ENCODE measurements around the gene SETD1B. TPM values are rescaled to one million over a fixed set of nuclear protein-coding genes. Genes with fewer than 3 reads are reported as not detected.

Gene SETD1B
- total RNA-seq, 2 experiments from 2014 or later = 32.6 to 34.1 TPM

DNA sequence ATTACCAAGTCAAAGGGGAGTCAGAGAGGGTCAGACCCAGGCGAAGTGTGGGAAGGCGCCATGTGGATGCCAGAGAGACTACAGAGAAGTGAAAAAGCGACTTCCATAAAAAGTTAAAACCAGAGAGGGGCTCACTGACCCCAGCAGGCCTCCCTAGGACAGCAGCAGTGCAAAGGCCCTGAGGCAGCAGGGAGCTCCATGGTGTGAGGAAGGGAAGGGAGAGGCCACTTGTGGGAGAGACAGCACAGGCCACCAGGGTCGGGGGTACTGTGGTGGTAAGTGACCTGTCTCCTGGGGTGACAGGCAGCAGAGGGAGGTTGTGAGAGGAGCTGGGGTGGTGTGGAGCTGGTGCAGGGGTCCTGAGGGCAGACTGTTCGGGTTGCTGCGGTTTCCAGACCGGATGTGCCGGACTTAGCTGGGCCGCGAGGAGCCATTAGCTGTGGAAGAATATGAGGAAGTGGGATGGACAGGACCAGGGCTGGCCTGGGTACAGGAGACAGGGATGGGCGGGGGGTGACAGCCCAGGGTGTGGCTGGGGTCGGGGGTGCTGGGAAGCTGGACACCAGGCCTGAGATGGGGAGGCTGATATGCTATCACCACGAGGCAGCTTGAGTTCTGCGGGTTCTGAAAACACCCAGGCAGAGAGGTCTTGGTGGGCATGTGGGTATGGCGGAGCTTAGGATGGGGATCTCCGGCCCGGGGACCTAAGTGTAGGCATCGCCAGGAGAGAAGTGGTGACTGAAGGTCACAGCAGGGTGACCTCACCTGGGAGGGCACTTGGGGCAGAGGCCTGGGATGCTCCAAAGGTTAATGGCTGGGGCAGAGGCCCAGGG lies 22.7 kb downstream of the SETD1B start:
- DNase-seq = no peak
- ChIA-PET POLR2A (interaction anchor here (0.6 kb wide), 1 partner anchor 612 kb away, joined by 3 read pairs; no protein-coding TSS in a partner anchor), CTCF (interaction anchor here (1.0 to 5.2 kb wide), 8 partner anchors 10 to 62 kb away, joined by 3 to 33 read pairs (median 4); partner anchors contain the start of genes PSMD9 and RHOF)
- H3K36me3 Mint-ChIP-seq (ENCODE audit: low read depth) = peaks cover 44% of the 10 kb centered on the region
- no peaks in the 10 kb centered on the region for H3K27me3 Mint-ChIP-seq
- no peak overlapping the region for H3K4me3 Mint-ChIP-seq
- peak overlapping the region; percentile 46 for H3K27ac Mint-ChIP-seq
- no peaks in the 10 kb centered on the region for H3K4me1 Mint-ChIP-seq
- H3K9me3 Mint-ChIP-seq = no peaks in the 10 kb centered on the region

DNA sequence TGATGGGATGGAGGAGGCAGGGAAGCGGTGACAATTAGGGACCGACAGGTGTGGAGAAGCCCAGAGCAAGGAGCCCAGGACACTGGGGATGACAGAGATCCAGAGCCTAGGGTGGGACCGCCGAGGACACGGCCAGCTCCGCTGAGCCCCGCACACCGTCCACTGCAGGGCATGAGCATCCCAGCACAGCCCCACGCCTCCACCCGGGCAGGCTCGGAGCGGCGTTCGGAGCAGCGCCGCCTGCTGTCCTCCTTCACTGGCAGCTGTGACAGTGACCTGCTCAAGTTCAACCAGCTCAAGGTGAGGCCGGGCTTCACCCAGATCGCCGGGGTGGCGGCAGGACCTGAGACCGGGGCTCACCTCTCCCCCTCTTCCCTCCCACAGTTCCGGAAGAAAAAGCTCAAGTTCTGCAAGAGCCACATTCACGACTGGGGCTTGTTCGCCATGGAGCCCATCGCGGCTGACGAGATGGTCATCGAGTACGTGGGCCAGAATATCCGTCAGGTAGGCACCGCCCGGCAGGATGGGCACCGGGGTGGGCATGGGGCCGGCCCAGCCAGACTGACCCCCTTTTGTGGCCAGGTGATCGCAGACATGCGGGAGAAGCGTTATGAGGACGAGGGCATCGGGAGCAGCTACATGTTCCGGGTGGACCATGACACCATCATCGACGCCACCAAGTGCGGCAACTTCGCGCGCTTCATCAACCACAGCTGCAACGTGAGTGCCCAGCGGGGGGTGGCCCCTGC lies 23.7 kb downstream of the SETD1B start:
- Mint-ChIP-seq H3K9me3 (no peaks in the 10 kb centered on the region), H3K27me3 (no peaks in the 10 kb centered on the region), H3K4me3 (no peak overlapping the region), H3K36me3 (ENCODE audit: low read depth) (peaks cover 44% of the 10 kb centered on the region), H3K27ac (no peak overlapping the region), H3K4me1 (no peaks in the 10 kb centered on the region)
- CTCF ChIA-PET = interaction anchor here (0.9 to 5.2 kb wide), 11 partner anchors 9 to 61 kb away, joined by 3 to 33 read pairs (median 4); partner anchors contain the start of genes PSMD9 and RHOF
- POLR2A ChIA-PET = interaction anchor here (0.5 kb wide), 1 partner anchor 369 kb away, joined by 3 read pairs; no protein-coding TSS in a partner anchor
- no peak for DNase-seq

DNA sequence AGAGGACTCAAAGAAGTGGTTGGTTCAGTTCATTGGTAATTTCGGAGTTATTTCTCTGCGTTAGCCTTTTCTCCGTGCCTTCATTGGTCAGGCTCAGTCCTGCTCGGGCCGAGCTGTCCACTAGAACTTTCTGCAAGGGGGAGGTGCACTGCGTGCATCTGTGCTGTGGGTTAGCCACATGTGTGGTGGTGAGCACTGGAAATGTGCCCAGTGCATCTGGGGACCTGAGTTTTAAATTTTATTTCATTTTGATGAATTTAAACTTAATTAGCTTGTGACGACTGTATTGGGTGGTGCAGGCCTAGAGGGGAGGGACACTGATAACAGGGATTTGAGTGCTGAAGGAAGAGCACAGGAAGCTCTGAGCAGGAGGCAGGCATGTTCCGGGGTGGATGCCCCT lies 24.5 kb downstream of the SETD1B start:
- no peak overlapping the region for H3K27ac Mint-ChIP-seq
- ChIA-PET POLR2A (no interaction called here), CTCF (interaction anchor here (0.9 to 5.2 kb wide), 6 partner anchors 8 to 43 kb away, joined by 3 to 33 read pairs (median 3); partner anchors contain the start of gene RHOF)
- no peaks in the 10 kb centered on the region for H3K27me3 Mint-ChIP-seq
- no peak overlapping the region for H3K4me3 Mint-ChIP-seq
- no peaks in the 10 kb centered on the region for H3K9me3 Mint-ChIP-seq
- DNase-seq = no peak
- no peaks in the 10 kb centered on the region for H3K4me1 Mint-ChIP-seq
- peaks cover 43% of the 10 kb centered on the region for H3K36me3 Mint-ChIP-seq (ENCODE audit: low read depth)

DNA sequence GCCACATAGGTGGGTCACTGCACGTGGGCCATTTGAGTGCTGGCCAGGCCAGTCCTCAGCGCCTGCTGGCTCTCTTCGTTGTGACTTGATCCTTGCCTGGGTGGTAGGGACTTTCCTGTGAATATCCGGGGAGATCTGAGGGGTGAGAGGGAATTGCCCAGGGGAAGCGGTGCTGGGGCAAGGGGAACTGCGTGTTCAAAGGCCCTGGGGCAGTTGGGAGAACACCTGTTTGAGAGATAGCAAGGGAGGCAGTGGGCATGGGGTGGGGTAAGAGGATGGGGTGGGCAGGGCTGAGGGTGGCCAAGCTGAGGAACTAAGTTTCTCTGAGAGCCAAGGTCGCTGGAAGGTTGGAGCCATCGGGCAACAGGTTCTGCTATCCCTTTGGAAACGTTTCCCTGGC lies 25.0 kb downstream of the SETD1B start:
- Mint-ChIP-seq H3K36me3 (ENCODE audit: low read depth) (peaks cover 39% of the 10 kb centered on the region), H3K27me3 (no peaks in the 10 kb centered on the region), H3K4me1 (no peaks in the 10 kb centered on the region), H3K9me3 (no peaks in the 10 kb centered on the region), H3K27ac (no peak overlapping the region), H3K4me3 (no peak overlapping the region)
- POLR2A ChIA-PET = no interaction called here
- CTCF ChIA-PET = interaction anchor here (1.2 to 5.2 kb wide), 4 partner anchors 8 to 34 kb away, joined by 3 to 33 read pairs (median 6); partner anchors contain the start of gene RHOF
- DNase-seq = no peak

DNA sequence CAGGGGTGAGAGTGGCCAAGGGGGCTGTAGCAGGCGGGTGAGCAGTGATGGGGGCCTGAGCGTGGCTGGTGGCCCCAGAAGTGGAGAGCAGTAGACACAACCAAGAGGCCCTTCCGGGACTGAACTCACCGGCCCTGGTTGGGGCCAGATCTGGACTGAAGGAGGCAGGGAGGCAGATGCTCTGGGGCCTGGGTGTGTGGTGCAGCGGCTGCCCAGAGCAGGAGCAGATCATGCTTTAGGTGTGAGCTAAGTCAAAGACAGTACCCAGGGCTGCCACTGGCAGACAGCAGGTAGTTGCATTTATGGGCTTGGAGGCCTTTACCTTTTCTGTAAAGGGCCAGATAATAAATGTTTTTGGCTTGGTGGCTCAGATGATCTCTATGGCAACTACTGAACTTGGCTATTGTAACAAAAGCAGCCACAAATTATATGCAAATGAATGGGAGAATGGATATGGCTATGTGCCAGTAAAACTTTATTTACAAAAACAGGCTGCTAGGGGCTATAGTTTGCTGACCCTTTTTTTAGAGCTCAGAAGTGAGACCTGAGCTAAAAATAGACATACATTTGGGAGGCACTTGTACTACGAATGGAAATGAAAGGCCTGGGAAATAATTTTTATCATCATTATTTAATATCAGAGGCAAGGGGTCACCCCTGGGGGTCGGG lies 25.6 kb downstream of the SETD1B start:
- Mint-ChIP-seq H3K9me3 (no peaks in the 10 kb centered on the region), H3K27me3 (no peaks in the 10 kb centered on the region), H3K4me3 (no peak overlapping the region), H3K27ac (no peak overlapping the region), H3K36me3 (ENCODE audit: low read depth) (peaks cover 34% of the 10 kb centered on the region), H3K4me1 (no peaks in the 10 kb centered on the region)
- no peak for DNase-seq
- ChIA-PET CTCF (interaction anchor here (1.2 to 1.4 kb wide), 2 partner anchors 18 to 23 kb away, joined by 3 to 4 read pairs; no protein-coding TSS in a partner anchor), POLR2A (no interaction called here)

DNA sequence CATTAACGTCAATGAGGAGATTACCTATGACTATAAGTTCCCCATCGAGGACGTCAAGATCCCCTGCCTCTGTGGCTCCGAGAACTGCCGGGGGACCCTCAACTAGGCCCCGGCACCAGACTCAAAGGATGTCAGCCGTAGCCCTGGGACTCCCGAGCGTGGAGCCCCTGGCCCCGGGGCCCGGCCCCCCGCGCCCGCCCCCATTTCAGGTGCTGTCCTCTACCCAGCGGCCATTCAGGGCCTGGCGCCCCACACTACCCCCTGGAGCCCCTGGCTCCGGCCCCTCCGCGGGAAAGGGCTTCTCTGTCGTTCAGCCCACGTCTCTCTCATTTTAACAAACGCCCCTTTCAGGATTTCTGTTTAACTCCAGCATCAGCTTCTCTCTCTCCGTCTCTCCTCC lies 26.3 kb downstream of the SETD1B start:
- H3K36me3 Mint-ChIP-seq (ENCODE audit: low read depth) = peaks cover 33% of the 10 kb centered on the region
- POLR2A ChIA-PET = no interaction called here
- no peak overlapping the region for H3K4me3 Mint-ChIP-seq
- H3K9me3 Mint-ChIP-seq = no peaks in the 10 kb centered on the region
- H3K27me3 Mint-ChIP-seq = no peaks in the 10 kb centered on the region
- DNase-seq = no peak
- no peaks in the 10 kb centered on the region for H3K4me1 Mint-ChIP-seq
- no peak overlapping the region for H3K27ac Mint-ChIP-seq
- CTCF ChIA-PET = interaction anchor here (1.2 to 1.4 kb wide), 2 partner anchors 18 to 24 kb away, joined by 3 to 4 read pairs; no protein-coding TSS in a partner anchor

DNA sequence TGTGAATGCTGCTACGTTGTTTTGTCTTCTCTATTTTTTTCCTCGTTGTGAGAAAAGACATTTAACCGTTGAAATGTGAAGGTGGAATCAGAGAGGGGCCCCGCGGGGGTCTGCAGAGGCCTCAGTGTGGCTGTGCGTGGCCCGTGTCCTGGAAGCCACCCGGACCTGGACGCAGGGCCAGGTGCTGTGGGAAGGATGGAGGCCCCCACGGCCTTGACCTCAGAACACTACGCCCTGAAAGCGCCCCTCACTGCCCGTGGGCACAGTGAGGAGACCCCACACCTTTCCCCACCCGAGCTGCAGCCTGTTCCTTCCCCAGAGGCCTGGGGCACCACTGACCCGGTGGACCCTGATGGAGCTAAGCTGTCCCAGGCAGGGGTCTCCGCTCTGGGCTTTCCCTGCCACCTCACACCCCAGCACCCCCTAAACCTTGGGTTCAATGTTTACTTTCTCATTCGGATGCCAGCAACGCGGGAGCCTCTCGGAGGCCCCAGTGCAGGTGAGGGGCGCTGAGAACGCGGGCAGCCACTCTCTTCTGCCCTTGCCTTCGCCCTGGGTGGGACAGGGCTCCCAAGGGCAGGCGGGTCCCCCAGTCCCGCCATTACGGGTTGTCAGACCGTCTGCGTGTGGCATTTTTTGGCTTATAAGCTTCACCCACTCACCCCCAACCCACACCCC lies 26.9 kb downstream of the SETD1B start:
- no peaks in the 10 kb centered on the region for H3K4me1 Mint-ChIP-seq
- peaks cover 32% of the 10 kb centered on the region for H3K36me3 Mint-ChIP-seq (ENCODE audit: low read depth)
- H3K9me3 Mint-ChIP-seq = no peaks in the 10 kb centered on the region
- ChIA-PET CTCF (interaction anchor here (1.4 kb wide), 1 partner anchor 19 kb away, joined by 4 read pairs; no protein-coding TSS in a partner anchor), POLR2A (no interaction called here)
- H3K27me3 Mint-ChIP-seq = no peaks in the 10 kb centered on the region
- H3K27ac Mint-ChIP-seq = no peak overlapping the region
- no peak overlapping the region for H3K4me3 Mint-ChIP-seq
- DNase-seq = no peak

DNA sequence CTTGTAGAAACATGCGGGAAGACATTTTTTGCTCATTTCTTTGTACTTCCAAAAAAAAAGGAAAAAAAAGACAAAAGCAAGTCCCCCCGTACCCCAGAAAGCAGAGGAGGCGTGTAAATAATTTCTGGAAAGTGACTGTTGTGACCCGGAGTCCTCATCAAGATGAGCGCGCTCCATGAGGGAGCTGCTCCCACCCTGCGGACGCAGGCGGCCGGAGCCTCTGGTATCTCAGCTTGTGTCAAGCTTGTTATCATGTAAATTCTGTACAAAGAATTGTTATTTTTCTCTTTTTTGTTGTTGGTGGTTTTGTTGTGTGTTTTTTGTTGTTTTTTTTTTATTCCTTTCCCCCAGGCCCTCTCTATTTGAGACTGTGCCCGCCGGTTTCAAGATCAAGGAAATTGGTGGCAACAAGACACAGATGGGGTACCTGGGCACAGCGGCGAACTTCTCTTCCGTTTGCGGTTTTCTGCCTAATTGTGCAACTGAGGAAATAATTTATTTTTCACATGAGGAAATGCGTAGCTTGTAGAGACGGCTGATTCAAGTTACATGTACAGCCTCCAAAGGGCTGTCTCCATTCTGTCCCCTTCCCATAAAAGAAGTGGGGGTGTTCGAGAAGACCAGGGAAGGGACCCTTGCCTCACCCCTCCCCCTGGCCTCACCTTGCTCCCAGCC lies 27.9 kb downstream of the SETD1B start:
- Mint-ChIP-seq H3K27ac (no peak overlapping the region), H3K9me3 (no peaks in the 10 kb centered on the region), H3K36me3 (ENCODE audit: low read depth) (peaks cover 25% of the 10 kb centered on the region), H3K27me3 (no peaks in the 10 kb centered on the region), H3K4me1 (no peaks in the 10 kb centered on the region), H3K4me3 (no peak overlapping the region)
- CTCF ChIA-PET = no interaction called here
- POLR2A ChIA-PET = no interaction called here
- DNase-seq = no peak

DNA sequence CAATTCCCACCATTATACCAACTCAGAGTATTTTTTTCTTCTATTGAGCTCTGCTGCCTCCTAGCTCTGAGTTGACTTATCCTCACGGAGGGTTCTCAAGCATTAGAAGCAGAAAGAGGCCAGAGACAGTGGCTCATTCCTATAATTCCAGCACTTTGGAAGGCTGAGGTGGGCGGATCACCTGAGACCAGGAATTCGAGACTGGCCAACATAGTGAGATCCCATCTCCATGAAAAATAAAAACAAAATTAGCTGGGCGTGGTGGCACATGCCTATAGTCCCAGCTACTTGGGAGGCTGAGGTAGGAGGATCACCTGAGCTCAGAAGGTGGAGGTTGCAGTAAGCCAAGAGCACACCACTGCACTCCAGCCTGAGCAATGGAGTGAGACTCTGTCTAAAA lies 33.9 kb downstream of the SETD1B start:
- POLR2A ChIA-PET = no interaction called here
- Mint-ChIP-seq H3K4me1 (peaks cover 17% of the 10 kb centered on the region), H3K9me3 (no peaks in the 10 kb centered on the region), H3K27me3 (no peaks in the 10 kb centered on the region), H3K27ac (no peak overlapping the region), H3K4me3 (no peak overlapping the region), H3K36me3 (ENCODE audit: low read depth) (no peaks in the 10 kb centered on the region)
- CTCF ChIA-PET = interaction anchor here (1.0 to 6.4 kb wide), 5 partner anchors 10 to 51 kb away, joined by 4 to 32 read pairs (median 10); partner anchors contain the start of genes PSMD9 and RHOF
- DNase-seq = no peak

DNA sequence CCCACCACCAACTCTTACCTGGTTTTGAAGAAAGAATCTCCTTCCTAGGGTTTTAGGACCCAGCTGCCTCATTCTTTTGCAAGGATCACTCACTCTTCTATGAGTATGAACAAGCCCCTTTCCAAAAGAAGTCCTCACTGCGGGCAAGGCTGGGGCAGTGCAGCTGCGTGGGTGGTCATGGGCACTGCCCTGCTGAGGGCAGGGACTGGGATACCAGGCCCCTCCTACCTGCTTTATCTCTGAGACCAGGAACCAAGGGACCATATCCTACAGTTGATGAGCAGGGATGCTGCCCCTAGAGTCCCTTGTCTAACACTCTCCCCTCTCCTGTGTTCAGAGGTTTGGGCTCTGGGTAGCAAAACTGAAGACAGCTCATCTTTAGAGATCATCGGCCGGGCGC lies 34.3 kb downstream of the SETD1B start:
- no peak overlapping the region for H3K27ac Mint-ChIP-seq

DNA sequence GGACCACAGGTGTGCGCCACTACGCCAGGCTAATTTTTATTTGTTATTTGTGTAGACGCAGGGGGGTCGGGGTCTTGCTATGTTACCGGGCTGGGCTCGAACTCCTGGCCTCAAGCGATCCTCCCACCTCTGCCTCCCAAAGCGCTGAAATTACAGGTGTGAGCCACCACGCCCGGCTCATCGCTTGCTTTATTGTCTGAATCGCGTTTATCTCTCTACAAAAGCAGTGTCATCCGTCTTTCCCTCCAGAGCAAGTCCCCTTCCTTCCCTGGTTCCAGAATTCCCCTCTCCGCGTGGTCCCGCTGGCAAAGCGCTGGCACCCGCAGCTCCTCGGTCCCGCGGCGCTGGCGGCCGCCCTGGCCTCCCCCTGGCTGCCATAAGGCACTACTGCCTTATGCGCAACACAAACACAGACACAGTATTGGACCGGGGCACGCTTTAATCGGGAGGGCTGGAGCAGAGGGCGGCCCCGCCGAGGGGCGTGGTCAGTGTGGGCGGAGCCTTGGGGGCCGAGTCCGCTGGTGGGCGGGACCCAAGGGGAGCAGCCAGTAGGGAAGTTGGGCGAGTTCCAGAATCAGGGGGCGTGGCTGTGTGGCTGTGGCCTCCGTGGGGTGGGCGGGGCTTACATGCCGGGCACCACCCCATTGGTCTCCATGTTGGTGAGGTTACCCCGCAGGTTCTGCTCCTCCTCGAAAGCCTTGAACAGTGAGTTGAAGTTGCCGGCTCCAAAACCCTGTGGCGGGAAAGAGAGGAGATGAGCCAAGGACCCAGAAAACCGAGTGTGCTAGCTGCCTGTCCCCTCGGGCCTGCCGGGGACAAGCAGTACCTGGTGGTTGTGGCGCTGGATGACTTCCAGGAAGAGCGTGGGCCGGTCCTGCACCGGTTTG lies 35.5 kb downstream of the SETD1B start:
- Mint-ChIP-seq H3K27ac (peak overlapping the region; percentile 93), H3K4me1 (peaks cover 18% of the 10 kb centered on the region), H3K4me3 (peak overlapping the region; percentile 97), H3K36me3 (ENCODE audit: low read depth) (no peaks in the 10 kb centered on the region), H3K27me3 (no peaks in the 10 kb centered on the region), H3K9me3 (no peaks in the 10 kb centered on the region)
- POLR2A ChIA-PET = no interaction called here
- peak; percentile 99 for DNase-seq
- CTCF ChIA-PET = interaction anchor here (0.6 to 6.4 kb wide), 5 partner anchors 12 to 49 kb away, joined by 3 to 32 read pairs (median 5); partner anchors contain the start of genes PSMD9 and RHOF

More for the DNA sequence above, 34.3 kb downstream of the SETD1B start:
- Mint-ChIP-seq H3K27me3 (no peaks in the 10 kb centered on the region), H3K36me3 (ENCODE audit: low read depth) (no peaks in the 10 kb centered on the region), H3K9me3 (no peaks in the 10 kb centered on the region), H3K4me3 (no peak overlapping the region), H3K4me1 (peaks cover 17% of the 10 kb centered on the region)
- no peak for DNase-seq
- CTCF ChIA-PET = interaction anchor here (2.4 to 6.4 kb wide), 3 partner anchors 10 to 44 kb away, joined by 10 to 32 read pairs (median 27); partner anchors contain the start of gene RHOF
- POLR2A ChIA-PET = no interaction called here
